Activated naive CD8-positive, alpha-beta T cell treated with anti-CD3 and anti-CD28 coated beads for 36 hours (primary cell): Measurements from ENCODE around the gene CDYL. TPM values are rescaled to one million over a fixed set of nuclear protein-coding genes. Genes with fewer than 3 reads are reported as not detected.

Source experiments
- DNase-seq: peaks from one replicate; pipeline ENCODE4 v3.0.0; 2021
- H3K27ac Mint-ChIP-seq: one replicate; pipeline ENCODE4 v1.8.0; 2022; ENCODE audit warnings: mild to moderate bottlenecking, moderate library complexity, mixed read lengths
- H3K27me3 Mint-ChIP-seq: one replicate; pipeline ENCODE4 v1.8.0; 2022; ENCODE audit warnings: mild to moderate bottlenecking, mixed read lengths
- H3K36me3 Mint-ChIP-seq: one replicate; pipeline ENCODE4 v1.8.0; 2021; ENCODE audit warnings: mild to moderate bottlenecking, mixed read lengths
- H3K4me1 Mint-ChIP-seq: one replicate; pipeline ENCODE4 v1.8.0; 2021; ENCODE audit warnings: mixed read lengths
- H3K4me3 Mint-ChIP-seq: one replicate; pipeline ENCODE4 v1.8.0; 2022; ENCODE audit warnings: mild to moderate bottlenecking, moderate library complexity, mixed read lengths
- H3K9me3 Mint-ChIP-seq: one replicate; pipeline ENCODE4 v1.8.0; 2022; ENCODE audit warnings: mixed read lengths
- total RNA-seq, 2 experiments: library from RNA; stranded (reverse); gene quantifications; one replicate each; pipeline ENCODE4 v1.2.3, GENCODE V29; 2021

CDYL gene
- total RNA-seq, 2 experiments from 2014 or later: 38.8 to 40.5 TPM

- H3K4me3 Mint-ChIP-seq: no peak overlapping the region
- H3K36me3 Mint-ChIP-seq: peaks cover 26% of the 10 kb centered on the region
- peaks cover 16% of the 10 kb centered on the region for H3K9me3 Mint-ChIP-seq
- H3K27me3 Mint-ChIP-seq: no peaks in the 10 kb centered on the region
- no peak overlapping the region for H3K27ac Mint-ChIP-seq
- no peak for DNase-seq
- peaks cover 26% of the 10 kb centered on the region for H3K4me1 Mint-ChIP-seq
These were observed 113.5 kb downstream of the CDYL start for GRCh38 chr6:4889701-4890100.

GRCh38 chr6:4890191-4890590, 114.0 kb downstream of the CDYL start:
- no peaks in the 10 kb centered on the region for H3K27me3 Mint-ChIP-seq
- peaks cover 16% of the 10 kb centered on the region for H3K9me3 Mint-ChIP-seq
- no peak overlapping the region for H3K4me3 Mint-ChIP-seq
- H3K36me3 Mint-ChIP-seq: peaks cover 27% of the 10 kb centered on the region
- H3K27ac Mint-ChIP-seq: no peak overlapping the region
- peaks cover 26% of the 10 kb centered on the region for H3K4me1 Mint-ChIP-seq
- no peak for DNase-seq

- Mint-ChIP-seq H3K36me3 (peaks cover 25% of the 10 kb centered on the region), H3K9me3 (peaks cover 14% of the 10 kb centered on the region), H3K4me1 (peaks cover 23% of the 10 kb centered on the region), H3K4me3 (no peak overlapping the region), H3K27ac (no peak overlapping the region), H3K27me3 (no peaks in the 10 kb centered on the region)
- no peak for DNase-seq
These were observed 114.4 kb downstream of the CDYL start for GRCh38 chr6:4890627-4891026.

GRCh38 chr6:4891141-4891540, 114.9 kb downstream of the CDYL start:
- no peaks in the 10 kb centered on the region for H3K27me3 Mint-ChIP-seq
- H3K27ac Mint-ChIP-seq: no peak overlapping the region
- peaks cover 24% of the 10 kb centered on the region for H3K36me3 Mint-ChIP-seq
- no peak for DNase-seq
- H3K9me3 Mint-ChIP-seq: peaks cover 12% of the 10 kb centered on the region
- no peak overlapping the region for H3K4me3 Mint-ChIP-seq
- peaks cover 18% of the 10 kb centered on the region for H3K4me1 Mint-ChIP-seq

- H3K4me3 Mint-ChIP-seq: no peak overlapping the region
- H3K4me1 Mint-ChIP-seq: peaks cover 9% of the 10 kb centered on the region
- peaks cover 6% of the 10 kb centered on the region for H3K9me3 Mint-ChIP-seq
- DNase-seq: no peak
- peaks cover 36% of the 10 kb centered on the region for H3K36me3 Mint-ChIP-seq
- H3K27me3 Mint-ChIP-seq: no peaks in the 10 kb centered on the region
- H3K27ac Mint-ChIP-seq: no peak overlapping the region
These were observed 116.7 kb downstream of the CDYL start for GRCh38 chr6:4892785-4893485.

GRCh38 chr6:4894049-4894448, 117.8 kb downstream of the CDYL start:
- DNase-seq: no peak
- peaks cover 10% of the 10 kb centered on the region for H3K9me3 Mint-ChIP-seq
- H3K36me3 Mint-ChIP-seq: peaks cover 47% of the 10 kb centered on the region
- peaks cover 7% of the 10 kb centered on the region for H3K4me1 Mint-ChIP-seq
- H3K27ac Mint-ChIP-seq: no peak overlapping the region
- H3K27me3 Mint-ChIP-seq: no peaks in the 10 kb centered on the region
- no peak overlapping the region for H3K4me3 Mint-ChIP-seq

GRCh38 chr6:4895971-4896370, 119.8 kb downstream of the CDYL start:
- H3K36me3 Mint-ChIP-seq: peaks cover 55% of the 10 kb centered on the region
- no peak for DNase-seq
- no peaks in the 10 kb centered on the region for H3K4me1 Mint-ChIP-seq
- no peak overlapping the region for H3K27ac Mint-ChIP-seq
- no peak overlapping the region for H3K4me3 Mint-ChIP-seq
- no peaks in the 10 kb centered on the region for H3K27me3 Mint-ChIP-seq
- H3K9me3 Mint-ChIP-seq: peaks cover 12% of the 10 kb centered on the region

- no peak for DNase-seq
- no peak overlapping the region for H3K27ac Mint-ChIP-seq
- peaks cover 12% of the 10 kb centered on the region for H3K9me3 Mint-ChIP-seq
- peaks cover 55% of the 10 kb centered on the region for H3K36me3 Mint-ChIP-seq
- peaks cover 3% of the 10 kb centered on the region for H3K4me1 Mint-ChIP-seq
- H3K4me3 Mint-ChIP-seq: no peak overlapping the region
- H3K27me3 Mint-ChIP-seq: no peaks in the 10 kb centered on the region
These were observed 120.2 kb downstream of the CDYL start for GRCh38 chr6:4896401-4896800.

GRCh38 chr6:4899249-4900034, 123.2 kb downstream of the CDYL start:
- H3K27me3 Mint-ChIP-seq: no peaks in the 10 kb centered on the region
- no peak overlapping the region for H3K27ac Mint-ChIP-seq

GRCh38 chr6:4901386-4902061, 125.3 kb downstream of the CDYL start:
- H3K27ac Mint-ChIP-seq: no peak overlapping the region
- H3K4me1 Mint-ChIP-seq: peaks cover 19% of the 10 kb centered on the region
- no peak overlapping the region for H3K4me3 Mint-ChIP-seq
- no peaks in the 10 kb centered on the region for H3K27me3 Mint-ChIP-seq
- peaks cover 36% of the 10 kb centered on the region for H3K36me3 Mint-ChIP-seq
- no peak for DNase-seq
- H3K9me3 Mint-ChIP-seq: peaks cover 9% of the 10 kb centered on the region

More at GRCh38 chr6:4899249-4900034, 123.2 kb downstream of the CDYL start:
- DNase-seq: no peak
- Mint-ChIP-seq H3K4me1 (peaks cover 9% of the 10 kb centered on the region), H3K4me3 (no peak overlapping the region), H3K36me3 (peaks cover 47% of the 10 kb centered on the region), H3K9me3 (peaks cover 12% of the 10 kb centered on the region)

- peaks cover 33% of the 10 kb centered on the region for H3K36me3 Mint-ChIP-seq
- no peak overlapping the region for H3K27ac Mint-ChIP-seq
These were observed 126.2 kb downstream of the CDYL start for GRCh38 chr6:4902363-4902762.

GRCh38 chr6:4903121-4903520, 126.9 kb downstream of the CDYL start:
- H3K36me3 Mint-ChIP-seq: peaks cover 28% of the 10 kb centered on the region
- no peaks in the 10 kb centered on the region for H3K27me3 Mint-ChIP-seq
- no peak overlapping the region for H3K27ac Mint-ChIP-seq
- no peak for DNase-seq
- H3K4me1 Mint-ChIP-seq: peaks cover 34% of the 10 kb centered on the region
- no peak overlapping the region for H3K4me3 Mint-ChIP-seq
- H3K9me3 Mint-ChIP-seq: peaks cover 7% of the 10 kb centered on the region

More at GRCh38 chr6:4902363-4902762, 126.2 kb downstream of the CDYL start:
- Mint-ChIP-seq H3K27me3 (no peaks in the 10 kb centered on the region), H3K9me3 (peaks cover 9% of the 10 kb centered on the region), H3K4me1 (peaks cover 27% of the 10 kb centered on the region), H3K4me3 (no peak overlapping the region)
- no peak for DNase-seq

GRCh38 chr6:4903751-4904370, 127.7 kb downstream of the CDYL start:
- H3K27ac Mint-ChIP-seq: no peak overlapping the region
- no peaks in the 10 kb centered on the region for H3K27me3 Mint-ChIP-seq
- no peak for DNase-seq
- H3K36me3 Mint-ChIP-seq: peaks cover 28% of the 10 kb centered on the region
- H3K4me1 Mint-ChIP-seq: peaks cover 39% of the 10 kb centered on the region
- H3K9me3 Mint-ChIP-seq: peaks cover 3% of the 10 kb centered on the region
- H3K4me3 Mint-ChIP-seq: no peak overlapping the region

GRCh38 chr6:4904461-4905025, 128.3 kb downstream of the CDYL start:
- no peak overlapping the region for H3K4me3 Mint-ChIP-seq
- DNase-seq: no peak
- H3K9me3 Mint-ChIP-seq: no peaks in the 10 kb centered on the region
- H3K36me3 Mint-ChIP-seq: peaks cover 22% of the 10 kb centered on the region
- H3K4me1 Mint-ChIP-seq: peaks cover 40% of the 10 kb centered on the region
- H3K27me3 Mint-ChIP-seq: no peaks in the 10 kb centered on the region
- no peak overlapping the region for H3K27ac Mint-ChIP-seq
